ENCODE data around the gene MKNK2. TPM values are rescaled to one million over a fixed set of nuclear protein-coding genes. Genes with fewer than 3 reads are reported as not detected.

Gene MKNK2
- total RNA-seq, 4 donors from 2014 or later, result 189 to 279 (median 236) TPM

- Histone ChIP-seq H3K4me1 (peaks cover 0 to 24% (median 8%) of the 10 kb centered on the region in 4 donors), H3K27ac (no peak overlapping the region), H3K4me3 (no peak overlapping the region), H3K27me3 (no peaks in the 10 kb centered on the region), H3K9me3 (no peaks in the 10 kb centered on the region), H3K36me3 (peaks cover 0 to 54% (median 26%) of the 10 kb centered on the region in 4 donors)
- no peak for TF ChIP-seq EP300 (IDR thresholded peaks at IDR 0.05; ENCODE audit: low read depth)
- no peak for TF ChIP-seq POLR2AphosphoS5 (IDR thresholded peaks at IDR 0.05)
- TF ChIP-seq, protein P1, sequence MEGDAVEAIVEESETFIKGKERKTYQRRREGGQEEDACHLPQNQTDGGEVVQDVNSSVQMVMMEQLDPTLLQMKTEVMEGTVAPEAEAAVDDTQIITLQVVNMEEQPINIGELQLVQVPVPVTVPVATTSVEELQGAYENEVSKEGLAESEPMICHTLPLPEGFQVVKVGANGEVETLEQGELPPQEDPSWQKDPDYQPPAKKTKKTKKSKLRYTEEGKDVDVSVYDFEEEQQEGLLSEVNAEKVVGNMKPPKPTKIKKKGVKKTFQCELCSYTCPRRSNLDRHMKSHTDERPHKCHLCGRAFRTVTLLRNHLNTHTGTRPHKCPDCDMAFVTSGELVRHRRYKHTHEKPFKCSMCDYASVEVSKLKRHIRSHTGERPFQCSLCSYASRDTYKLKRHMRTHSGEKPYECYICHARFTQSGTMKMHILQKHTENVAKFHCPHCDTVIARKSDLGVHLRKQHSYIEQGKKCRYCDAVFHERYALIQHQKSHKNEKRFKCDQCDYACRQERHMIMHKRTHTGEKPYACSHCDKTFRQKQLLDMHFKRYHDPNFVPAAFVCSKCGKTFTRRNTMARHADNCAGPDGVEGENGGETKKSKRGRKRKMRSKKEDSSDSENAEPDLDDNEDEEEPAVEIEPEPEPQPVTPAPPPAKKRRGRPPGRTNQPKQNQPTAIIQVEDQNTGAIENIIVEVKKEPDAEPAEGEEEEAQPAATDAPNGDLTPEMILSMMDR (IDR thresholded peaks at IDR 0.05), result no peak
- TF ChIP-seq POLR2A (IDR thresholded peaks at IDR 0.05), result no peak
- in situ Hi-C loops (cut with MboI; ENCODE audit: low pct_ligation_motif_present in 1 of 4, low pct_unique_long_range_greater_than_20kb in 1 of 4, low sequenced_read_pairs in 3 of 4), result loop anchor here in 1 of 4 donors (10.0 kb wide), 1 partner anchor 53 kb away; no protein-coding TSS in a partner anchor
- WGBS, 2 donors (ENCODE audit: low coverage in 1 of 2), result 87 to 92% methylated on average over 2 to 7 of the region's 7 CpGs
- intact Hi-C loops (cut with DNase I; ENCODE audit: low total_unique reads), result loop anchor here (10.0 kb wide), 1 partner anchor 153 kb away; no protein-coding TSS in a partner anchor
- no peak for DNase-seq
Measured at GRCh38 chr19:2077398-2077797, 26.4 kb upstream of the MKNK2 start.

GRCh38 chr19:2076526-2076944, 25.5 kb upstream of the MKNK2 start:
- no peak overlapping the region for H3K4me3 ChIP-seq
- H3K27ac ChIP-seq, result no peak overlapping the region
- DNase-seq, result no peak
- no peaks in the 10 kb centered on the region for H3K9me3 ChIP-seq
- no peaks in the 10 kb centered on the region for H3K27me3 ChIP-seq
- no peak for TF ChIP-seq EP300 (IDR thresholded peaks at IDR 0.05; ENCODE audit: low read depth)
- TF ChIP-seq POLR2AphosphoS5 (IDR thresholded peaks at IDR 0.05), result no peak
- TF ChIP-seq, protein P1 (IDR thresholded peaks at IDR 0.05), result no peak
- no peak for TF ChIP-seq POLR2A (IDR thresholded peaks at IDR 0.05)
- intact Hi-C loops (cut with DNase I; ENCODE audit: low total_unique reads), result loop anchor here (10.0 kb wide), 1 partner anchor 152 kb away; no protein-coding TSS in a partner anchor
- WGBS, 2 donors (ENCODE audit: low coverage in 1 of 2), result 99% methylated on average over 32 of the region's 32 CpGs; no CpG with 5 or more reads in 1 of the 2 donors
- in situ Hi-C loops (cut with MboI; ENCODE audit: low pct_ligation_motif_present in 1 of 4, low pct_unique_long_range_greater_than_20kb in 1 of 4, low sequenced_read_pairs in 3 of 4), result loop anchor here in 1 of 4 donors (10.0 kb wide), 1 partner anchor 52 kb away; no protein-coding TSS in a partner anchor
- H3K4me1 ChIP-seq, result peaks cover 0 to 16% (median 4%) of the 10 kb centered on the region in 4 donors
- peaks cover 0 to 62% (median 30%) of the 10 kb centered on the region in 4 donors for H3K36me3 ChIP-seq

- H3K36me3 ChIP-seq, result peaks cover 0 to 56% (median 27%) of the 10 kb centered on the region in 4 donors
- in situ Hi-C loops (cut with MboI; ENCODE audit: low pct_ligation_motif_present in 1 of 4, low pct_unique_long_range_greater_than_20kb in 1 of 4, low sequenced_read_pairs in 3 of 4), result loop anchor here in 1 of 4 donors (10.0 kb wide), 1 partner anchor 48 kb away; no protein-coding TSS in a partner anchor
- TF ChIP-seq, protein P1 (IDR thresholded peaks at IDR 0.05), result no peak
- TF ChIP-seq EP300 (IDR thresholded peaks at IDR 0.05; ENCODE audit: low read depth) (no peak), POLR2AphosphoS5 (IDR thresholded peaks at IDR 0.05) (no peak)
- H3K27me3 ChIP-seq, result no peaks in the 10 kb centered on the region
- peaks cover 0 to 28% (median 18%) of the 10 kb centered on the region in 4 donors for H3K4me1 ChIP-seq
- H3K9me3 ChIP-seq, result no peaks in the 10 kb centered on the region
- peak overlapping the region in 1 of 4 donors; percentile 5 for H3K27ac ChIP-seq
- no peak overlapping the region for H3K4me3 ChIP-seq
- no peak for DNase-seq
- WGBS, 2 donors (ENCODE audit: low coverage in 1 of 2), result 90 to 91% methylated on average over 5 to 29 of the region's 32 CpGs
- intact Hi-C loops (cut with DNase I; ENCODE audit: low total_unique reads), result loop anchor here (10.0 kb wide), 1 partner anchor 148 kb away; no protein-coding TSS in a partner anchor
Measured at GRCh38 chr19:2072757-2073551, 21.9 kb upstream of the MKNK2 start.

All from transverse colon (tissue), 4 donors.